Vagina (tissue), 2 donors: ENCODE measurements around the gene RAPGEFL1. TPM values are rescaled to one million over a fixed set of nuclear protein-coding genes. Genes with fewer than 3 reads are reported as not detected.
A peak's percentile ranks its signal among the peaks of the same experiment; 100 is the strongest.

Experiments
- DNase-seq, 2 donors: peaks; one replicate each; pipeline ENCODE4 v3.0.0-alpha.2; 2017; ENCODE audit errors: extremely low spot score in 2 of 2
- H3K27ac ChIP-seq: fragments of 200-600 bp; sonication (generic); one replicate; pipeline ENCODE4 v1.5.1; 2019
- H3K27me3 ChIP-seq: fragments of 200-600 bp; sonication (generic); one replicate; pipeline ENCODE4 v1.5.1; 2019
- H3K36me3 ChIP-seq, 2 donors: fragments of 200-600 bp; sonication (generic); one replicate each; pipeline ENCODE4 v1.5.1; 2017 to 2019
- H3K4me1 ChIP-seq: fragments of 200-600 bp; sonication (generic); one replicate; pipeline ENCODE4 v1.5.1; 2019
- H3K4me3 ChIP-seq, 2 donors: fragments of 200-600 bp; sonication (generic); 1 replicate in 1 of 2; 2 replicates in 1 of 2; pipeline ENCODE4 v1.5.1; 2016 to 2019
- H3K9me3 ChIP-seq: fragments of 200-600 bp; sonication (generic); one replicate; pipeline ENCODE4 v1.5.1; 2019
- CTCF ChIP-seq, 3 experiments: fragments of 450-650 bp in 2 of 3; fragments of 200-600 bp in 1 of 3; sonication (generic) in 1 of 3; IDR thresholded peaks; one replicate each; pipeline ENCODE4 v1.5.1; 2017 to 2019; ENCODE audit warnings: antibody characterized with exemption in 3 of 3, mild to moderate bottlenecking in 2 of 3, moderate library complexity in 2 of 3
- POLR2A ChIP-seq, 2 donors: fragments of 450-650 bp; IDR thresholded peaks; one replicate each; pipeline ENCODE4 v1.6.1; 2017; ENCODE audit warnings: antibody characterized with exemption in 2 of 2, mild to moderate bottlenecking in 2 of 2, moderate library complexity in 2 of 2
- POLR2AphosphoS5 ChIP-seq, 2 donors: sonication (generic); formaldehyde crosslinking; IDR thresholded peaks; one replicate each; pipeline ENCODE4 v1.9.0; 2017; ENCODE audit warnings: antibody characterized with exemption in 2 of 2, mild to moderate bottlenecking in 2 of 2, low read depth in 1 of 2; ENCODE audit not compliant: insufficient read depth in 1 of 2
- intact Hi-C: fragments of 100-400 bp; cut with DNase I; formaldehyde crosslinking; loops from one replicate; pipeline ENCODE4 v1.15.1; 2023
- total RNA-seq: library from RNA; depleted of rRNA; stranded (reverse); fragments of >200 nt; gene quantifications from one replicate; pipeline ENCODE4 v1.2.3, GENCODE V29; 2016

The RAPGEFL1 gene
- total RNA-seq, 1 donor from 2014 or later, result 144 TPM

- TF ChIP-seq POLR2A (IDR thresholded peaks at IDR 0.05) (no peak), POLR2AphosphoS5 (IDR thresholded peaks at IDR 0.05; ENCODE audit: insufficient read depth in 1 of 2, low read depth in 1 of 2) (no peak)
- Histone ChIP-seq H3K36me3 (peaks cover 0 to 36% of the 10 kb centered on the region in 2 donors), H3K27ac (no peak overlapping the region), H3K27me3 (no peaks in the 10 kb centered on the region), H3K4me1 (peaks cover 24% of the 10 kb centered on the region), H3K4me3 (no peak overlapping the region), H3K9me3 (no peaks in the 10 kb centered on the region)
- no peak for DNase-seq
- intact Hi-C loops, result loop anchor here (10.0 kb wide), 1 partner anchor 109 kb away; the partner anchor contains the start of gene THRA
Measured at GRCh38 chr17:40173778-40174135, 3.5 kb upstream of the RAPGEFL1 start.

- no peak for DNase-seq
- H3K9me3 ChIP-seq, result no peaks in the 10 kb centered on the region
- peaks cover 0 to 29% of the 10 kb centered on the region in 2 donors for H3K36me3 ChIP-seq
- H3K27ac ChIP-seq, result no peak overlapping the region
- no peaks in the 10 kb centered on the region for H3K27me3 ChIP-seq
- peaks cover 24% of the 10 kb centered on the region for H3K4me1 ChIP-seq
- TF ChIP-seq POLR2A (IDR thresholded peaks at IDR 0.05), result no peak
- no peak for TF ChIP-seq POLR2AphosphoS5 (IDR thresholded peaks at IDR 0.05; ENCODE audit: insufficient read depth in 1 of 2, low read depth in 1 of 2)
- TF ChIP-seq CTCF (IDR thresholded peaks at IDR 0.05), result no peak
- H3K4me3 ChIP-seq, result no peak overlapping the region
- intact Hi-C loops, result loop anchor here (10.0 kb wide), 1 partner anchor 110 kb away; the partner anchor contains the start of gene THRA
Measured at GRCh38 chr17:40174514-40174913, 2.8 kb upstream of the RAPGEFL1 start.

- Histone ChIP-seq H3K4me3 (no peak overlapping the region), H3K27me3 (no peaks in the 10 kb centered on the region), H3K27ac (peak overlapping the region; percentile 74), H3K9me3 (no peaks in the 10 kb centered on the region), H3K4me1 (peaks cover 29% of the 10 kb centered on the region), H3K36me3 (peaks cover 0 to 14% of the 10 kb centered on the region in 2 donors)
- DNase-seq, result no peak
- TF ChIP-seq CTCF (IDR thresholded peaks at IDR 0.05), result no peak
- TF ChIP-seq POLR2AphosphoS5 (IDR thresholded peaks at IDR 0.05; ENCODE audit: insufficient read depth in 1 of 2, low read depth in 1 of 2), result no peak
- TF ChIP-seq POLR2A (IDR thresholded peaks at IDR 0.05), result no peak
- intact Hi-C loops, result loop anchor here (10.0 kb wide), 1 partner anchor 111 kb away; the partner anchor contains the start of gene THRA
Measured at GRCh38 chr17:40175928-40176753, 1.1 kb upstream of the RAPGEFL1 start.

DNA sequence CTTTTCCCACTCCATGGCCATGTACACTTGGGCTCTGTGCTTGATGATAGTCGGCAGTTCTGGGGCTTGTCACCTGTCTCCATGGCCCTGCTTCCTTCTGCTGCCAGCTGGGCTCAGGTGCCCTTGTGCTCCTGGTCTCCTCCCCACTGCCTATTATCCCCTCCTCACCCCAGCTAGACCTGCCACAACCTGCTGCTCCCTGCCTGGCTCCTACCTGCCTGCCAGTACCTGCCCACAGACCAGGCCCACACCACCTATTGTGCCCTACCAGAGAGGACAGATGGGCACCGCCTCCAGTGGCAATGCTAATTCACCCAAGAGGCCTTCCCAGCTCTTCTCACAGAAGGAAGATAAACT lies 538 bp upstream of the RAPGEFL1 start:
- intact Hi-C loops, result loop anchor here (10.0 kb wide), 1 partner anchor 112 kb away; the partner anchor contains the start of gene THRA
- peak overlapping the region; percentile 74 for H3K27ac ChIP-seq
- no peaks in the 10 kb centered on the region for H3K27me3 ChIP-seq
- H3K9me3 ChIP-seq, result no peaks in the 10 kb centered on the region
- TF ChIP-seq POLR2AphosphoS5 (IDR thresholded peaks at IDR 0.05; ENCODE audit: insufficient read depth in 1 of 2, low read depth in 1 of 2) (peak in 1 of 2 donors; percentile 37), CTCF (IDR thresholded peaks at IDR 0.05) (no peak), POLR2A (IDR thresholded peaks at IDR 0.05) (no peak)
- peak overlapping the region; percentile 73 for H3K4me3 ChIP-seq
- DNase-seq, result no peak
- peaks cover 0 to 8% of the 10 kb centered on the region in 2 donors for H3K36me3 ChIP-seq
- H3K4me1 ChIP-seq, result peaks cover 29% of the 10 kb centered on the region

DNA sequence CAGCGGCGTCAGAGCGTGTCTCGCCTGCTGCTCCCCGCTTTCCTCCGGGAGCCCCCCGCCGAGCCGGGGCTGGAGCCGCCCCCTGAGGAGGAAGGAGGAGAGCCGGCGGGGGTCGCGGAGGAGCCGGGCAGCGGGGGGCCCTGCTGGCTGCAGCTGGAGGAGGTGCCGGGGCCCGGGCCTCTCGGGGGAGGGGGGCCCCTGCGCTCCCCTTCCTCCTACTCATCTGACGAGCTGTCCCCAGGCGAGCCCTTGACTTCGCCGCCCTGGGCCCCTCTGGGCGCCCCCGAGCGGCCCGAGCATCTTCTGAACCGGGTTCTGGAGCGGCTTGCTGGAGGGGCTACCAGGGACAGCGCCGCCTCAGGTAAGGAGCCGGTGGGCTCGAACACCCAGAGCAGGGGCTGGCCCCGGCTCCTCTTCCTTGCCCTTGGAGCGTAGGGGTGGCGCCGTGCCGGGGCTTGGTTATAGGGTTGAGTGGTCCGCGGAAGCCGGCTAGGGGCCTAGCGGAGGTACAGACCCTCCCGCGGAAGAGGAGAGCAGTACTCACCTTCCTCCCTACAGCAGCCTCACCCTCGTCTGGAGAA lies 841 bp downstream of the RAPGEFL1 start:
- DNase-seq, result no peak
- H3K9me3 ChIP-seq, result no peaks in the 10 kb centered on the region

More for the DNA sequence above, 841 bp downstream of the RAPGEFL1 start:
- H3K4me3 ChIP-seq, result peak overlapping the region; percentile 73
- intact Hi-C loops, result loop anchor here (10.0 kb wide), 1 partner anchor 113 kb away; the partner anchor contains the start of gene THRA
- H3K4me1 ChIP-seq, result peaks cover 29% of the 10 kb centered on the region
- H3K27me3 ChIP-seq, result no peaks in the 10 kb centered on the region
- H3K27ac ChIP-seq, result peak overlapping the region; percentile 74
- no peak for TF ChIP-seq POLR2A (IDR thresholded peaks at IDR 0.05)
- peaks cover 0 to 6% of the 10 kb centered on the region in 2 donors for H3K36me3 ChIP-seq
